HepG2 (cell line): ENCODE measurements around the gene CD58. TPM values are rescaled to one million over a fixed set of nuclear protein-coding genes. Genes with fewer than 3 reads are reported as not detected.

Experiments used
- ATAC-seq: fragments of 200-7000 bp; cut with Tn5 transposase; 3 replicates; pipeline ENCODE4 v1.9.1; 2020; ENCODE audit warnings: mild to moderate bottlenecking, moderate library complexity
- BruUV-seq: library from RNA; stranded (reverse); fragments of 400-500 nt; replicated peaks from 2 replicates; lab custom pipeline; 2021; lab: Mats Ljungman, UMichigan
- CTCF ChIA-PET: fragments of 300-600 bp; formaldehyde crosslinking; extraction: SDS; loops from one replicate; lab custom pipeline; 2021; ENCODE audit warnings: low total read pairs, inconsistent platforms, low intra/inter-chr PET ratio; lab: Yijun Ruan, JAX
- POLR2A ChIA-PET: fragments of 350-600 bp; sonication (Branson Sonifier 250); formaldehyde crosslinking; loops from one replicate; lab custom pipeline; 2020; ENCODE audit warnings: antibody characterized with exemption, inconsistent platforms; lab: Yijun Ruan, JAX
- DNase-seq: peaks from one replicate; pipeline ENCODE4 v3.0.0-alpha.2; 2015; ENCODE audit warnings: low spot score
- FAIRE-seq: peaks from 3 replicates; lab custom pipeline; 2011; peaks lifted over from hg19 to GRCh38; lab: Jason Lieb, UNC
- H2AFZ ChIP-seq: one replicate; pipeline ENCODE4 v1.6.1; 2011; ENCODE audit warnings: low read length, inconsistent platforms
- H3K27ac ChIP-seq: fragments of 300-600 bp; 3 replicates; pipeline ENCODE4 v1.8.0; 2011; ENCODE audit warnings: mixed run types, mild to moderate bottlenecking, mixed read lengths, low read length, inconsistent platforms; ENCODE audit not compliant: insufficient read depth; ENCODE audit errors: extremely low read length
- H3K27me3 ChIP-seq, 2 experiments: fragments of 200-600 bp in 1 of 2; 2 replicates in 1 of 2; 3 replicates in 1 of 2; pipeline versions ENCODE4 v1.6.0 to v1.8.0; 2011; ENCODE audit warnings: low read length in 2 of 2, mild to moderate bottlenecking in 2 of 2, moderate library complexity in 2 of 2, inconsistent platforms in 1 of 2; ENCODE audit not compliant: insufficient read depth in 2 of 2, control insufficient read depth in 1 of 2
- H3K36me3 ChIP-seq, 2 experiments: fragments of 200-600 bp in 1 of 2; replicated peaks in 1 of 2; 2 replicates in 1 of 2; 3 replicates in 1 of 2; pipeline versions ENCODE4 v1.5.1 to v1.8.0; 2011; ENCODE audit warnings: low read length in 2 of 2, inconsistent platforms in 1 of 2; ENCODE audit not compliant: insufficient read depth in 2 of 2, control insufficient read depth in 1 of 2
- H3K4me1 ChIP-seq: 2 replicates; pipeline ENCODE4 v1.5.1; 2012; ENCODE audit warnings: low read length, inconsistent platforms; ENCODE audit not compliant: insufficient read depth
- H3K4me2 ChIP-seq: 2 replicates; pipeline ENCODE4 v1.6.0; 2011; ENCODE audit warnings: low read depth, low read length, inconsistent platforms
- H3K4me3 ChIP-seq, 3 experiments: fragments of 200-600 bp in 1 of 3; sonication (generic), shearing (Covaris generic) in 1 of 3; replicated peaks in 1 of 3; 2 replicates each; pipeline ENCODE4 v1.5.1; 2011 to 2016; ENCODE audit warnings: low read length in 3 of 3, inconsistent platforms in 2 of 3, low read depth in 2 of 3, mild to moderate bottlenecking in 2 of 3, control low read depth in 1 of 3, mixed read lengths in 1 of 3; ENCODE audit not compliant: insufficient read depth in 1 of 3
- H3K79me2 ChIP-seq: one replicate; pipeline ENCODE4 v1.6.1; 2011; ENCODE audit warnings: low read length, inconsistent platforms; ENCODE audit not compliant: insufficient read depth
- H3K9ac ChIP-seq: 2 replicates; pipeline ENCODE4 v1.6.0; 2011; ENCODE audit warnings: mild to moderate bottlenecking, low read depth, low read length, inconsistent platforms; ENCODE audit not compliant: insufficient read depth
- H3K9me3 ChIP-seq: 2 replicates; pipeline ENCODE4 v1.5.1; 2012; ENCODE audit warnings: mild to moderate bottlenecking, low read length
- H4K20me1 ChIP-seq: 2 replicates; pipeline ENCODE4 v1.6.0; 2011; ENCODE audit warnings: inconsistent platforms, mild to moderate bottlenecking, low read length, moderate library complexity; ENCODE audit not compliant: insufficient read depth
- CHCHD3 ChIP-seq: sonication (generic); formaldehyde crosslinking; IDR thresholded peaks from 2 replicates; pipeline ENCODE4 v1.8.0; 2022; ENCODE audit warnings: mild to moderate bottlenecking, missing genetic modification reagents, moderate library complexity
- KDM1A ChIP-seq: IDR thresholded peaks from 2 replicates; pipeline ENCODE4 v1.6.1; 2016; ENCODE audit warnings: missing compliant biosample characterization
- NFE2L2 ChIP-seq: fragments of 150-350 bp; IDR thresholded peaks from 2 replicates; pipeline ENCODE4 v1.6.1; 2014; ENCODE audit warnings: low read length
- SALL2 ChIP-seq: sonication (generic); formaldehyde crosslinking; IDR thresholded peaks from 2 replicates; pipeline ENCODE4 v1.8.1; 2023; ENCODE audit warnings: mild to moderate bottlenecking, missing genetic modification reagents, inconsistent platforms
- TBX2 ChIP-seq: sonication (generic); formaldehyde crosslinking; IDR thresholded peaks from 2 replicates; pipeline ENCODE4 v1.5.0; 2020; ENCODE audit warnings: missing genetic modification reagents, mild to moderate bottlenecking, borderline replicate concordance
- ZBTB20 ChIP-seq: sonication (generic); formaldehyde crosslinking; IDR thresholded peaks from 2 replicates; pipeline ENCODE4 v1.8.1; 2023; ENCODE audit warnings: missing genetic modification reagents, low read depth, mild to moderate bottlenecking, borderline replicate concordance
- ZFP82 ChIP-seq: sonication (generic); formaldehyde crosslinking; IDR thresholded peaks from 2 replicates; pipeline ENCODE4 v1.5.1; 2020; ENCODE audit warnings: mild to moderate bottlenecking, missing genetic modification reagents, borderline replicate concordance
- ZFYVE20 ChIP-seq: sonication (generic); formaldehyde crosslinking; IDR thresholded peaks from 2 replicates; pipeline ENCODE4 v1.8.0; 2023; ENCODE audit warnings: low read depth, mild to moderate bottlenecking, moderate library complexity, missing genetic modification reagents, borderline replicate concordance
- WGBS: methylation state at CpG from one replicate; pipeline ENCODE4 v1.1.6; 2017; ENCODE audit warnings: low lambda C conversion rate; 5-methylcytosine and 5-hydroxymethylcytosine counted together
- in situ Hi-C: cut with HindIII; loops from 2 replicates; pipeline ENCODE4 v1.10.0; 2017; ENCODE audit warnings: low pct_unique_long_range_greater_than_20kb; ENCODE audit not compliant: extremely low pct_ligation_motif_present
- intact Hi-C: fragments of 100-400 bp; cut with micrococcal nuclease; formaldehyde crosslinking; loops from one replicate; pipeline ENCODE4 v1.10.0; 2022; ENCODE audit not compliant: unreplicated experiment
- polyA plus RNA-seq, 8 experiments: library from polyadenylated mRNA; depleted of rRNA in 3 of 8; stranded (reverse) in 7 of 8; unstranded in 1 of 8; fragments of >200 nt; fragmentation: Illumina TruSeq in 4 of 8; extraction: Trizol in 4 of 8; gene quantifications; 2 replicates each; pipeline versions ENCODE4 v1.2.1 to v1.2.3, GENCODE V29; 2011 to 2016; ENCODE audit warnings: low read depth in 4 of 8, missing spikeins in 1 of 8, mixed read lengths in 1 of 8; ENCODE audit not compliant: insufficient read depth in 1 of 8
- total RNA-seq, 5 experiments: library from RNA; depleted of rRNA; stranded (reverse); fragments of >200 nt; fragmentation: Illumina TruSeq; extraction: Trizol; gene quantifications; 2 replicates each; pipeline ENCODE4 v1.2.3, GENCODE V29; 2016; ENCODE audit warnings: low read depth in 1 of 5

Gene CD58
- total and polyA plus RNA-seq, 2 of the 13 experiments (the other 11 are each of a cell fraction or from before 2014, with no cell fraction given) = 9.4 to 13.5 TPM

GRCh38 chr1:116587501-116588227, 16.8 kb upstream of the CD58 start (continued):
- TF ChIP-seq ZFP82 (CRISPR knock-in tag) = no peak
- no peak for TF ChIP-seq ZFYVE20 (CRISPR knock-in tag)

- Histone ChIP-seq H3K4me1 (no peaks in the 10 kb centered on the region; the same call in 1 of the 2 replicates), H3K27ac (no peak overlapping the region), H3K9me3 (no peaks in the 10 kb centered on the region), H3K79me2 (no peaks in the 10 kb centered on the region), H3K27me3 (no peaks in the 10 kb centered on the region; a peak in 1 of 5 replicates), H3K4me3 (no peak overlapping the region), H3K36me3 (no peaks in the 10 kb centered on the region), H2AFZ (no peak overlapping the region), H3K9ac (no peak overlapping the region), H3K4me2 (no peak overlapping the region), H4K20me1 (no peaks in the 10 kb centered on the region)
- FAIRE-seq (no peak), DNase-seq (no peak), ATAC-seq (no peak)
- BruUV-seq = no TSS peak
- in situ Hi-C loops (loop anchor here (10.0 kb wide), 1 partner anchor 468 kb away; no protein-coding TSS in a partner anchor), intact Hi-C loops (no loop called here)
- ChIA-PET CTCF (no interaction called here), POLR2A (no interaction called here)
- TF ChIP-seq ZBTB20 (no peak), NFE2L2 (no peak), CHCHD3 (CRISPR knock-in tag) (no peak), TBX2 (CRISPR knock-in tag) (no peak), SALL2 (no peak), KDM1A (CRISPR knock-in tag) (no peak)
- WGBS = 61% methylated on average over 3 of the region's 3 CpGs
Measured at GRCh38 chr1:116586741-116587143, 15.9 kb upstream of the CD58 start.
